Prostate gland (tissue), 2 donors: Measurements from ENCODE around the gene STARD9.

Experiments
- CTCF ChIP-seq, 4 experiments: fragments of 200-600 bp in 2 of 4; fragments of 450-650 bp in 2 of 4; sonication (generic) in 2 of 4; IDR thresholded peaks; 1 replicate in 3 of 4; 2 replicates in 1 of 4; pipeline ENCODE4 v1.5.1; 2016 to 2019; ENCODE audit warnings: antibody characterized with exemption in 4 of 4, mild to moderate bottlenecking in 2 of 4, moderate library complexity in 2 of 4
- POLR2A ChIP-seq: fragments of 450-650 bp; IDR thresholded peaks from one replicate; pipeline ENCODE4 v1.6.1; 2016; ENCODE audit warnings: antibody characterized with exemption, mild to moderate bottlenecking
- POLR2AphosphoS5 ChIP-seq: sonication (generic); formaldehyde crosslinking; IDR thresholded peaks from one replicate; pipeline ENCODE4 v1.6.1; 2017; ENCODE audit warnings: antibody characterized with exemption

GRCh38 chr15:42549741-42550392, 25.5 kb upstream of the STARD9 start:
- TF ChIP-seq CTCF (IDR thresholded peaks at IDR 0.05), result no peak
- TF ChIP-seq POLR2AphosphoS5, result no peak
- no peak for TF ChIP-seq POLR2A
